ENCODE data around the gene ITPR1. TPM values are rescaled to one million over a fixed set of nuclear protein-coding genes. Genes with fewer than 3 reads are reported as not detected.

ITPR1 gene
- polyA plus RNA-seq, 2 of the 4 experiments (the other 2 are of a cell fraction): 2.8 to 9.6 TPM

GRCh38 chr3:4497005-4497692 is 4.0 kb downstream of the ITPR1 start (continued):
- TF ChIP-seq E2F6 (IDR thresholded peaks at IDR 0.05; ENCODE audit: borderline replicate concordance, low read depth): no peak
- TF ChIP-seq USF2 (IDR thresholded peaks at IDR 0.05): no peak
- TF ChIP-seq CBX2 (IDR thresholded peaks at IDR 0.05; ENCODE audit: borderline replicate concordance, low read depth): no peak
- no peak for TF ChIP-seq NR3C1 (IDR thresholded peaks at IDR 0.05)

GRCh38 chr3:4497843-4498324 is 4.7 kb downstream of the ITPR1 start:
- Histone ChIP-seq H3K4me3 (no peak overlapping the region), H3K4me2 (no peak overlapping the region), H3K27ac (no peak overlapping the region), H3K4me1 (peaks cover 5% of the 10 kb centered on the region; the same call in 1 of the 3 replicates), H3K9me3 (no peaks in the 10 kb centered on the region)
- DNase-seq (ENCODE audit: low read depth in 1 of 2, low spot score in 1 of 2) (no peak), FAIRE-seq (no peak), ATAC-seq (no peak)
- ChIA-PET POLR2A (no interaction called here), CTCF (no interaction called here)
- 14% methylated on average over 1 of the region's 1 CpG for WGBS (ENCODE audit: missing lambda C conversion rate)
- no peak for TF ChIP-seq EHMT2 (IDR thresholded peaks at IDR 0.05; ENCODE audit: low read depth)
- TF ChIP-seq FOXS1 (CRISPR knock-in tag; IDR thresholded peaks at IDR 0.05): no peak
- no peak for TF ChIP-seq BCL3 (IDR thresholded peaks at IDR 0.05)
- TF ChIP-seq TFCP2L1 (CRISPR knock-in tag; IDR thresholded peaks at IDR 0.05): no peak
- no peak for TF ChIP-seq ATOH8 (CRISPR knock-in tag; IDR thresholded peaks at IDR 0.05; ENCODE audit: low read depth)
- TF ChIP-seq GATA3 (IDR thresholded peaks at IDR 0.05; ENCODE audit: borderline replicate concordance): no peak
- no peak for TF ChIP-seq HES2 (IDR thresholded peaks at IDR 0.05)
- no peak for TF ChIP-seq SREBF2 (IDR thresholded peaks at IDR 0.05)
- no peak for TF ChIP-seq HOXB5 (CRISPR knock-in tag; IDR thresholded peaks at IDR 0.05)
- TF ChIP-seq CBX8 (IDR thresholded peaks at IDR 0.05): no peak
- TF ChIP-seq ZC3H11A (IDR thresholded peaks at IDR 0.05): no peak
- TF ChIP-seq HMGXB4 (CRISPR knock-in tag; IDR thresholded peaks at IDR 0.05; ENCODE audit: borderline replicate concordance): no peak
- no peak for TF ChIP-seq KDM1A (IDR thresholded peaks at IDR 0.05; ENCODE audit: low read depth)
- TF ChIP-seq ESRRA (IDR thresholded peaks at IDR 0.05; ENCODE audit: borderline replicate concordance, low read length): no peak
- TF ChIP-seq SMC3 (IDR thresholded peaks at IDR 0.05): no peak
- no peak for TF ChIP-seq RFX5 (IDR thresholded peaks at IDR 0.05)
- no peak for TF ChIP-seq ZFP36 (IDR thresholded peaks at IDR 0.05; ENCODE audit: borderline replicate concordance, partially characterized antibody)
- TF ChIP-seq MAZ (IDR thresholded peaks at IDR 0.05; ENCODE audit: borderline replicate concordance, low read depth, low read length): no peak
